HG02885 (cell line): ENCODE data around the gene AIFM1.

Experiments
- ATAC-seq: cut with Tn5 transposase; IDR thresholded peaks from one replicate; pipeline ENCODE4 v1.9.1; 2021; ENCODE audit warnings: mild to moderate bottlenecking; ENCODE audit not compliant: unreplicated experiment, poor library complexity

The AIFM1 gene

GRCh38 chrX:130171446-130172126, 5.9 kb upstream of the AIFM1 start, which contains the start of gene RAB33A:
TSS of gene RAB33A (plus strand) at chrX:130171962. CDS start at chrX:130172063, 101 bp downstream.
- ATAC-seq, result peak; percentile 24

GRCh38 chrX:130170752-130171445, 5.3 kb upstream of the AIFM1 start:
- ATAC-seq, result peak; percentile 76

- ATAC-seq, result no peak
Observed at GRCh38 chrX:130167040-130167439, 1.4 kb upstream of the AIFM1 start.

- no peak for ATAC-seq
Observed at GRCh38 chrX:130166503-130166777, 799 bp upstream of the AIFM1 start.

- ATAC-seq, result no peak
Observed at GRCh38 chrX:130165181-130165702, 399 bp downstream of the AIFM1 start.

GRCh38 chrX:130163398-130163797, 2.2 kb downstream of the AIFM1 start:
- ATAC-seq, result no peak

GRCh38 chrX:130162094-130162735, 3.4 kb downstream of the AIFM1 start:
- no peak for ATAC-seq

GRCh38 chrX:130159776-130160175, 5.9 kb downstream of the AIFM1 start:
- ATAC-seq, result no peak

- no peak for ATAC-seq
Observed at GRCh38 chrX:130158311-130158710, 7.3 kb downstream of the AIFM1 start.

GRCh38 chrX:130155564-130155963, 10.1 kb downstream of the AIFM1 start:
- ATAC-seq, result no peak

- no peak for ATAC-seq
Observed at GRCh38 chrX:130147631-130148030, 18.0 kb downstream of the AIFM1 start.

GRCh38 chrX:130145123-130145522, 20.5 kb downstream of the AIFM1 start:
- ATAC-seq, result no peak

GRCh38 chrX:130144509-130144908, 21.1 kb downstream of the AIFM1 start:
- ATAC-seq, result no peak

GRCh38 chrX:130139474-130140201, 26.0 kb downstream of the AIFM1 start:
- ATAC-seq, result no peak

- no peak for ATAC-seq
Observed at GRCh38 chrX:130136961-130137360, 28.7 kb downstream of the AIFM1 start.

GRCh38 chrX:130136496-130136895, 29.1 kb downstream of the AIFM1 start:
- ATAC-seq, result no peak

GRCh38 chrX:130130990-130131389, 34.7 kb downstream of the AIFM1 start:
- ATAC-seq, result no peak

- ATAC-seq, result no peak
Observed at GRCh38 chrX:130125091-130125874, 40.4 kb downstream of the AIFM1 start.

GRCh38 chrX:130124577-130124976, 41.1 kb downstream of the AIFM1 start:
- ATAC-seq, result no peak

- no peak for ATAC-seq
Observed at GRCh38 chrX:130121505-130121800, 44.2 kb downstream of the AIFM1 start.
